ENCODE results near the gene TLCD3B. TPM values are rescaled to one million over a fixed set of nuclear protein-coding genes. Genes with fewer than 3 reads are reported as not detected.

TLCD3B gene, protein sequence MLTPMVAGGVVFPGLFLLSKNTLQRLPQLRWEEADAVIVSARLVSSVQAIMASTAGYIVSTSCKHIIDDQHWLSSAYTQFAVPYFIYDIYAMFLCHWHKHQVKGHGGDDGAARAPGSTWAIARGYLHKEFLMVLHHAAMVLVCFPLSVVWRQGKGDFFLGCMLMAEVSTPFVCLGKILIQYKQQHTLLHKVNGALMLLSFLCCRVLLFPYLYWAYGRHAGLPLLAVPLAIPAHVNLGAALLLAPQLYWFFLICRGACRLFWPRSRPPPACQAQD
- total RNA-seq, result under 1 TPM in 2 of 3 donors, not detected in 1; 0.38 to 0.46 TPM
- long read RNA-seq, donor 1, result 0 reads
- long read RNA-seq, donor 2, result 0 reads

DNA sequence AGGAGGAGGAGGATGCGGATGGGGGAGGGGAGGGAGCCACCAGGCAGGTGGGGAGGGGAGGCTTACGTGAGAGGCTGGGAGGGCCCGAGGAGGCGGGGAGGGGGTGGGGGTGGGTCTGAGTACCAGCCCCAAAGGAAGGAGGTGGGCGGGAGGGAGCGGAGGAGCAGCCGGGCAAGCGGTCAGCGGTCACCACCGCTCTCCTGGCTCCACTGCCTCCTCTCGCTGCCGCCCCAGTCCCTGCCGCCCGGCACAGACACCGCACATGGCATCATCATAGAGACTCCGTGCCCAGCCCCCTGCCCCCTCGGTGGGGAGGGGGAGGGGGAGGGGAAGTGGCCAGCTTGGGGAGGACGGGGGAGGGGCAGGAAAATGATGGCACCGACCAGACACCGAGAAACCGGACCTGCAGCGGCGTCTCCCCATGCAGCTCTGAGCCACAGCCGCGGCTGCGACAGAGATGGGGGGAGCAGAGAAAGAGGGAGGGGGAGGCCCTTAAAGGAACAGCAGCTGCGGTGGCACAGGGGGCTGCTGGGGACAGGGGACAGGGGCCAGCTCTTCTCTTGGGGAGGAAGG lies at the start of gene TLCD3B:
Gene TLCD3B (minus strand): TSS at position 431 of the 573 bp plus-strand sequence. CDS start 744 bp downstream, outside the sequence.
- peak; percentile 9 for ATAC-seq
- Histone ChIP-seq H3K9me3 (no peaks in the 10 kb centered on the region), H3K36me3 (ENCODE audit: low read depth) (no peaks in the 10 kb centered on the region), H3K4me3 (no peak within 1 kb of the TSS), H3K4me1 (ENCODE audit: low read depth) (peaks cover 3% of the 10 kb centered on the region)
- intact Hi-C loops (cut with DNase I, micrococcal nuclease), result no loop called here
- TF ChIP-seq, protein P1, sequence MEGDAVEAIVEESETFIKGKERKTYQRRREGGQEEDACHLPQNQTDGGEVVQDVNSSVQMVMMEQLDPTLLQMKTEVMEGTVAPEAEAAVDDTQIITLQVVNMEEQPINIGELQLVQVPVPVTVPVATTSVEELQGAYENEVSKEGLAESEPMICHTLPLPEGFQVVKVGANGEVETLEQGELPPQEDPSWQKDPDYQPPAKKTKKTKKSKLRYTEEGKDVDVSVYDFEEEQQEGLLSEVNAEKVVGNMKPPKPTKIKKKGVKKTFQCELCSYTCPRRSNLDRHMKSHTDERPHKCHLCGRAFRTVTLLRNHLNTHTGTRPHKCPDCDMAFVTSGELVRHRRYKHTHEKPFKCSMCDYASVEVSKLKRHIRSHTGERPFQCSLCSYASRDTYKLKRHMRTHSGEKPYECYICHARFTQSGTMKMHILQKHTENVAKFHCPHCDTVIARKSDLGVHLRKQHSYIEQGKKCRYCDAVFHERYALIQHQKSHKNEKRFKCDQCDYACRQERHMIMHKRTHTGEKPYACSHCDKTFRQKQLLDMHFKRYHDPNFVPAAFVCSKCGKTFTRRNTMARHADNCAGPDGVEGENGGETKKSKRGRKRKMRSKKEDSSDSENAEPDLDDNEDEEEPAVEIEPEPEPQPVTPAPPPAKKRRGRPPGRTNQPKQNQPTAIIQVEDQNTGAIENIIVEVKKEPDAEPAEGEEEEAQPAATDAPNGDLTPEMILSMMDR (IDR thresholded peaks at IDR 0.05), result no peak
- DNase-seq, result no peak

DNA sequence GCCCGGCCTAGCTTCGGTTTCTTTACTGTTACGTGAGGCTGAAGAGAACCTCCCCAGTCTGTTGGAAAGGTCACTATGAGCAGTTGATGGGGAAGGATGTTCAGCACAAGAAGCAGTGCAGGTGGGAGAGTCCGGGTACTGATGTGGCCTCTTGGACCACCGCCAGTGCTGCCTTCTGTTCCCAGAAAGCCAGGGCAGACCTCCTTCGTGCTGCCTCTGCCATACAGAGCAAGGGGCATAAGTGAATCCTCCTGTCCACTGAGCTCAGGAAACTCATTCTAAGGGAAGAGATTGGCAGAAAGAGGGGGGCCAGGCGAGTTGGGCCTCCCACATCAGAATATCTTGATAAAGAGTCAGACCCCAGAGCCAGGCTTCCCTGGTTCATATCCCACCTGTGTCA lies 48.4 kb upstream of the TLCD3B start:
- Histone ChIP-seq H3K36me3 (ENCODE audit: low read depth) (no peaks in the 10 kb centered on the region), H3K9me3 (no peaks in the 10 kb centered on the region), H3K4me3 (no peak overlapping the region), H3K4me1 (ENCODE audit: low read depth) (peaks cover 21% of the 10 kb centered on the region)
- TF ChIP-seq, protein P1 (IDR thresholded peaks at IDR 0.05), result no peak
- DNase-seq (no peak), ATAC-seq (no peak)
- intact Hi-C loops (cut with DNase I, micrococcal nuclease), result no loop called here

DNA sequence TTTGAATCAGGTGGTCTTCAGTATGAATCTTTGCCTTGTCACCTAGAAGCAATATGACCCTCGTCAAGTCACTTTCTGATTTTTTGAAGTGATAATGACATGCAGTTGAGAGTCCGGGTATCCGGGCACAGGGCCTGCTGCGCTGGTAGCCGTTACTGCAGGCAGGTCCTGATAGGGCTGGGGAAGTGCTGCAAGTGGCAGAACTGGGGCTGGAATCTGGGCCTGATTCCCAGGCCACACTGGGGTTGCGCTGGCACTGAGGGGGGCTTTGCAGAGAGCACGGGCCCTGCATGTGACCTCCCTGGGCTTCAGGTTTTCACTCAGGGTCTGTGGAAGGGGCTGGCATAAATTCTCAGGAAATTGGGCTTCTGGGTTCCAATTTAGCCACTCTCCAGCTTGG lies 47.7 kb upstream of the TLCD3B start:
- H3K9me3 ChIP-seq, result no peaks in the 10 kb centered on the region
- ATAC-seq, result no peak

DNA sequence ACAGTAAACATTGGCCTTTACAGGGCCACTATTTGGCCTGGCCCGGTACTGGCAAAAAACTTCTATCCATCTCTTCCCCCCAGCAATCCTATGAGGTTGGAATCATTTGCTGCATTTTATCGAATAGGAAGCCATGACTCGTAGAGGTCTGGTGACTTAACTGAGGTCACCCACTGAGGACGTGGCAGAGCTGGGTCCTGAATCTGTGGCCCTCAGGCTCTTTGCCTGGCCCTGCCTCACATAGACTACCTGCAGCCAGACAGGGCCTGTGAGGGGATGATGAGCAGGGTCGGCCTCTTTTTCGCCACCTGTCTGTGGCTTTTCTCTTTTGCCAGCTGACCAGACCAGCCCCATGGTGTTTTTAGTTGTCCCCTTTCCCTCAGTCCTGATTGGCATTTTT lies 46.6 kb upstream of the TLCD3B start:
- DNase-seq, result peak in 1 of 3 donors; percentile 42
- TF ChIP-seq, protein P1 (IDR thresholded peaks at IDR 0.05), result no peak
- Histone ChIP-seq H3K9me3 (no peaks in the 10 kb centered on the region), H3K36me3 (ENCODE audit: low read depth) (no peaks in the 10 kb centered on the region), H3K4me3 (no peak overlapping the region), H3K4me1 (ENCODE audit: low read depth) (peaks cover 21% of the 10 kb centered on the region)
- no peak for ATAC-seq
- intact Hi-C loops (cut with DNase I, micrococcal nuclease), result no loop called here

More for the DNA sequence above, 47.7 kb upstream of the TLCD3B start:
- Histone ChIP-seq H3K4me1 (ENCODE audit: low read depth) (peaks cover 21% of the 10 kb centered on the region), H3K36me3 (ENCODE audit: low read depth) (no peaks in the 10 kb centered on the region), H3K4me3 (no peak overlapping the region)
- intact Hi-C loops (cut with DNase I, micrococcal nuclease), result no loop called here
- DNase-seq, result no peak
- TF ChIP-seq, protein P1 (IDR thresholded peaks at IDR 0.05), result no peak

DNA sequence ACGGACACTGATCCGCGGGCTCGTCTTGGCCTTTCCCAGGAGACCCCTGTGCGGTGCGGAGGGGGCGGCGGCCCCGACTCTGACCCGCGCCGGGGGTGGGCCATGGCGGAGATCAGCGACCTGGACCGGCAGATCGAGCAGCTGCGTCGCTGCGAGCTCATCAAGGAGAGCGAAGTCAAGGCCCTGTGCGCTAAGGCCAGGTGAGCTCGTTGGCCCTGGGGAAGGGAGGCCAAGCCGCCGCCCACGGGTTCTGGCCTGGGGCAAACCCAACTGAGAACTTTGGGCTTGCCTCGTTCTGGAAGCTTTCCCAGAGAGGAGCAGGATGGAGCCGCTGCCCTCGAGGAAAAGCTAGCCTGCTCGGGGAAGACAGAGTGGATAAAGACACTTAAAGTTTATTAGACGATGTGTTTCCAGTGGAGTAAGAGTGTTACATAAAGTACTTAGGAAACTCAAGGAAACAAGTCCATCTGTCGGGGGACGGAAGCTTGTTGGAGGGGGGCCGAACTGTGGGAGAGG lies 45.3 kb upstream of the TLCD3B start:
- intact Hi-C loops (cut with DNase I, micrococcal nuclease), result no loop called here
- TF ChIP-seq, protein P1 (IDR thresholded peaks at IDR 0.05), result no peak
- Histone ChIP-seq H3K4me1 (ENCODE audit: low read depth) (peaks cover 21% of the 10 kb centered on the region), H3K36me3 (ENCODE audit: low read depth) (no peaks in the 10 kb centered on the region), H3K9me3 (no peaks in the 10 kb centered on the region), H3K4me3 (peak overlapping the region; percentile 96)
- ATAC-seq, result peak; percentile 49
- DNase-seq, result peak; percentile 31 to 67 (median 62)
